ENCODE results near the gene RBM12. TPM values are rescaled to one million over a fixed set of nuclear protein-coding genes. Genes with fewer than 3 reads are reported as not detected.

RBM12 gene
- total RNA-seq, 1 donor, result 62.6 TPM

DNA sequence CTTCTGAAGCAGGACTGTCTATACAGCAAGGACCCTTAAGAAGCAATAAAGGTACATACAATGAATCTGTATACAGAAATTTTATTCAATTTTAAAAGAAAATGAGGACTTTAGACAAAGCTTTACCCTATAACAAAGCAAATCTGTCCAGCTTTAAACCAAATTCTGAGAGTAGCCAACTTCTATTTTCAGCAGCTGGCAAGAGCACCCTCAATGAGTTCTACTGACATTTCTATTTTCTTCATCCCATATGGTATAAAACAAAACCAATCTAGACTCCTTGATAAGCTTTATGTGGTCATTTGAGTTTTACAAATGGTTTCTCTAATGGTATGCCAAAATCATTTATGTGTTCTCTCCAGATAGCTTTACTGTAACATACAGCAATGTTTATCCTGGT is 12.7 kb downstream of the RBM12 start:
- Histone ChIP-seq H3K9me3 (ENCODE audit: low read depth, low read length) (no peaks in the 10 kb centered on the region), H3K27ac (ENCODE audit: low read depth, low read length) (no peak overlapping the region), H3K4me2 (ENCODE audit: insufficient read depth, low read length) (no peak overlapping the region), H2AFZ (ENCODE audit: low read length) (no peak overlapping the region), H3K27me3 (ENCODE audit: insufficient read depth, low read length) (no peaks in the 10 kb centered on the region), H3K4me3 (ENCODE audit: insufficient read depth, low read length) (no peak overlapping the region), H3K4me1 (ENCODE audit: insufficient read depth, low read length) (no peaks in the 10 kb centered on the region), H4K20me1 (ENCODE audit: insufficient read depth, low read length) (peaks cover 78% of the 10 kb centered on the region), H3K79me2 (ENCODE audit: insufficient read depth, low read length) (peaks cover 99% of the 10 kb centered on the region), H3K36me3 (ENCODE audit: insufficient read depth, low read length) (peaks cover 35% of the 10 kb centered on the region)
- TF ChIP-seq, protein P1, sequence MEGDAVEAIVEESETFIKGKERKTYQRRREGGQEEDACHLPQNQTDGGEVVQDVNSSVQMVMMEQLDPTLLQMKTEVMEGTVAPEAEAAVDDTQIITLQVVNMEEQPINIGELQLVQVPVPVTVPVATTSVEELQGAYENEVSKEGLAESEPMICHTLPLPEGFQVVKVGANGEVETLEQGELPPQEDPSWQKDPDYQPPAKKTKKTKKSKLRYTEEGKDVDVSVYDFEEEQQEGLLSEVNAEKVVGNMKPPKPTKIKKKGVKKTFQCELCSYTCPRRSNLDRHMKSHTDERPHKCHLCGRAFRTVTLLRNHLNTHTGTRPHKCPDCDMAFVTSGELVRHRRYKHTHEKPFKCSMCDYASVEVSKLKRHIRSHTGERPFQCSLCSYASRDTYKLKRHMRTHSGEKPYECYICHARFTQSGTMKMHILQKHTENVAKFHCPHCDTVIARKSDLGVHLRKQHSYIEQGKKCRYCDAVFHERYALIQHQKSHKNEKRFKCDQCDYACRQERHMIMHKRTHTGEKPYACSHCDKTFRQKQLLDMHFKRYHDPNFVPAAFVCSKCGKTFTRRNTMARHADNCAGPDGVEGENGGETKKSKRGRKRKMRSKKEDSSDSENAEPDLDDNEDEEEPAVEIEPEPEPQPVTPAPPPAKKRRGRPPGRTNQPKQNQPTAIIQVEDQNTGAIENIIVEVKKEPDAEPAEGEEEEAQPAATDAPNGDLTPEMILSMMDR (IDR thresholded peaks at IDR 0.05; ENCODE audit: extremely low read depth, low read depth, low read length), result no peak
- no peak for DNase-seq (ENCODE audit: insufficient read length, low spot score, missing footprints)

DNA sequence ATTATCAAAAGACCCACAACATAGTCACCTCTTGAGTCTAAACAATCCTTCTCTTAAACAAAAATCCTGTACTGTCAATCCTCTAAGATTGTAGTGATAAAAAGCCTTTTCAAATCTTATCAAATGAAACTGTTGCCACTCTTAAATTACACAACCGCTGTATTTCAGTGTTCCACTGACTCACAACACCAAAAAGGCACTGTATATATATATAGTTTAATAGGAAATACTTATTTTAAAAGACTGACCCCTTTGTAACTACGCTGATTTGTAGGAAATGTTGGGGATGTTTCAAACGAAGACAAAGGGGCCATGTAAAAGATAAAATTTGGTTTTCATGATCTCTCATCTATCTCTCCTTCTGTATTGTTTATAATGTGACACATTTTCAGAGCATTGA is 14.1 kb downstream of the RBM12 start:
- Histone ChIP-seq H3K4me2 (ENCODE audit: insufficient read depth, low read length) (no peak overlapping the region), H3K36me3 (ENCODE audit: insufficient read depth, low read length) (peaks cover 35% of the 10 kb centered on the region), H3K27me3 (ENCODE audit: insufficient read depth, low read length) (no peaks in the 10 kb centered on the region), H3K27ac (ENCODE audit: low read depth, low read length) (no peak overlapping the region), H3K4me1 (ENCODE audit: insufficient read depth, low read length) (no peaks in the 10 kb centered on the region), H3K9me3 (ENCODE audit: low read depth, low read length) (no peaks in the 10 kb centered on the region), H3K4me3 (ENCODE audit: insufficient read depth, low read length) (no peak overlapping the region), H2AFZ (ENCODE audit: low read length) (no peak overlapping the region), H3K79me2 (ENCODE audit: insufficient read depth, low read length) (peaks cover 97% of the 10 kb centered on the region), H4K20me1 (ENCODE audit: insufficient read depth, low read length) (peaks cover 78% of the 10 kb centered on the region)
- no peak for DNase-seq (ENCODE audit: insufficient read length, low spot score, missing footprints)
- TF ChIP-seq, protein P1 (IDR thresholded peaks at IDR 0.05; ENCODE audit: extremely low read depth, low read depth, low read length), result no peak

DNA sequence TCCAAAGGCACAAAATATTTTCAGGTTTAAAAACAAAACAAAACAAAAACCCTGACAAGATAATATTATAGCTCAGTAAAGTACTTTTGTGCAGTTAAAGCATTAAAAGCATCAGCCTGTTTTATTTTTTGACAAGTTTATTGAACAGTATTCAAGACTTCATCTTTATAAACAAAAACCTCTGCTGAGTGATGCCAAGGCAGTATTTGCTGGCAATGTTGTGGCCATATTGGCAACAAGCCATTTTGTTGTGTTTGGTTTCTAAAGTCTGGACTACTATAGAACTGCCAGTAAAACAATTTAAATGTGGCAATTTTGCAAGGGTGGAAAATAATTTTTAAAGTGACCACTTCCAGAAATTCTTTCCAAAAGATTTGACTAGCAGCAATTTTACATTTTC is 15.9 kb downstream of the RBM12 start:
- H3K27me3 ChIP-seq (ENCODE audit: insufficient read depth, low read length), result no peaks in the 10 kb centered on the region
- peaks cover 19% of the 10 kb centered on the region for H3K36me3 ChIP-seq (ENCODE audit: insufficient read depth, low read length)
- TF ChIP-seq, protein P1 (IDR thresholded peaks at IDR 0.05; ENCODE audit: extremely low read depth, low read depth, low read length), result no peak
- H3K9me3 ChIP-seq (ENCODE audit: low read depth, low read length), result no peaks in the 10 kb centered on the region
- peaks cover 72% of the 10 kb centered on the region for H4K20me1 ChIP-seq (ENCODE audit: insufficient read depth, low read length)
- no peak overlapping the region for H3K27ac ChIP-seq (ENCODE audit: low read depth, low read length)
- DNase-seq (ENCODE audit: insufficient read length, low spot score, missing footprints), result no peak
- no peak overlapping the region for H3K4me2 ChIP-seq (ENCODE audit: insufficient read depth, low read length)
- H2AFZ ChIP-seq (ENCODE audit: low read length), result no peak overlapping the region
- H3K4me3 ChIP-seq (ENCODE audit: insufficient read depth, low read length), result no peak overlapping the region
- peaks cover 97% of the 10 kb centered on the region for H3K79me2 ChIP-seq (ENCODE audit: insufficient read depth, low read length)
- H3K4me1 ChIP-seq (ENCODE audit: insufficient read depth, low read length), result no peaks in the 10 kb centered on the region

DNA sequence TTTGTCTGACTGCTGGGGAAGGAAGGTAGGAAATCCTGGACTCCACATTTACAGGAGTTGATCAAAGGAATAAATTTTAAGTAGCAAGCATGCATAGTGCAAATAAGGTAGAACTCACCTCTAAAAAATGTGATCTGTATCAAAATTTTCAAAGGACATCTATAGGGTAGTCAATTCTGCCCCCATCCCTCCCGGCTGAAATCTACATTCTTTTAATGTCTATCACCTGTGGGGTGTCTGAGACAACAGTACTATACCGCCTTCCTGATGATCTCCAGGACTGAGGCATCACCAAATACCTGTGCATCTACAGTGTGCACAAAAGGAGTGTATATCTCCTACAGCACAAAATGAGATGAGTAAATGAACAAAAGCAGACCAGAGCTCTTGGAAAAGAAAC is 19.9 kb downstream of the RBM12 start:
- H4K20me1 ChIP-seq (ENCODE audit: insufficient read depth, low read length), result peaks cover 58% of the 10 kb centered on the region
- no peaks in the 10 kb centered on the region for H3K9me3 ChIP-seq (ENCODE audit: low read depth, low read length)
- TF ChIP-seq, protein P1 (IDR thresholded peaks at IDR 0.05; ENCODE audit: extremely low read depth, low read depth, low read length), result no peak
- no peak overlapping the region for H2AFZ ChIP-seq (ENCODE audit: low read length)
- DNase-seq (ENCODE audit: insufficient read length, low spot score, missing footprints), result no peak
- no peak overlapping the region for H3K4me2 ChIP-seq (ENCODE audit: insufficient read depth, low read length)
- no peaks in the 10 kb centered on the region for H3K27me3 ChIP-seq (ENCODE audit: insufficient read depth, low read length)
- peaks cover 96% of the 10 kb centered on the region for H3K79me2 ChIP-seq (ENCODE audit: insufficient read depth, low read length)
- H3K4me1 ChIP-seq (ENCODE audit: insufficient read depth, low read length), result no peaks in the 10 kb centered on the region
- H3K36me3 ChIP-seq (ENCODE audit: insufficient read depth, low read length), result no peaks in the 10 kb centered on the region
- H3K27ac ChIP-seq (ENCODE audit: low read depth, low read length), result no peak overlapping the region
- H3K4me3 ChIP-seq (ENCODE audit: insufficient read depth, low read length), result no peak overlapping the region
